HEK293 (cell line): ENCODE measurements around the gene WTAP.
"Not testable (repeated sequence)": the region's sequence is repeated elsewhere in the genome, so short reads cannot be mapped to it uniquely, and the experiment has no call there.

Experiments used
- CTCF ChIA-PET: fragments of 350-600 bp; formaldehyde crosslinking; extraction: SDS; loops from one replicate; lab custom pipeline; 2021; ENCODE audit warnings: antibody characterized with exemption; lab: Yijun Ruan, JAX
- POLR2A ChIA-PET: fragments of 300-600 bp; formaldehyde crosslinking; extraction: SDS; loops from one replicate; lab custom pipeline; 2020; ENCODE audit warnings: antibody characterized with exemption, inconsistent platforms; lab: Yijun Ruan, JAX
- H3K27ac ChIP-seq: fragments of 200-500 bp; sonication (Bioruptor generic); 2 replicates; pipeline ENCODE4 v1.5.1; 2014; ENCODE audit warnings: low read depth, low read length, control low read depth, inconsistent platforms; ENCODE audit errors: extremely low read depth
- H3K36me3 ChIP-seq, 2 experiments: fragments of 200-500 bp in 1 of 2; sonication (Bioruptor generic) in 1 of 2; 1 replicate in 1 of 2; 2 replicates in 1 of 2; pipeline ENCODE4 v1.5.1; 2014 to 2017; ENCODE audit warnings: inconsistent platforms in 2 of 2, low read length in 2 of 2; ENCODE audit not compliant: control insufficient read depth in 2 of 2, insufficient read depth in 1 of 2
- H3K4me1 ChIP-seq: fragments of 200-500 bp; sonication (Bioruptor generic); 2 replicates; pipeline ENCODE4 v1.5.1; 2014; ENCODE audit warnings: mild to moderate bottlenecking, low read length, inconsistent platforms; ENCODE audit not compliant: control insufficient read depth, insufficient read depth
- H3K4me3 ChIP-seq: 2 replicates; pipeline ENCODE4 v1.5.1; 2011; ENCODE audit warnings: low read depth, mild to moderate bottlenecking, control low read depth, low read length, moderate library complexity
- H3K9me3 ChIP-seq: fragments of 200-500 bp; sonication (Bioruptor generic); 2 replicates; pipeline ENCODE4 v1.5.1; 2014; ENCODE audit warnings: low read depth, low read length, inconsistent platforms; ENCODE audit not compliant: control insufficient read depth, insufficient read depth
- KLF10 ChIP-seq: fragments of 450-650 bp; IDR thresholded peaks from 2 replicates; pipeline ENCODE4 v1.5.1; 2018; ENCODE audit warnings: missing biosample characterization, mild to moderate bottlenecking, missing genetic modification characterization
- PRDM1 ChIP-seq: fragments of 450-650 bp; formaldehyde crosslinking; IDR thresholded peaks from 2 replicates; pipeline ENCODE4; 2016; ENCODE audit warnings: missing biosample characterization, missing genetic modification characterization
- PRDM6 ChIP-seq: fragments of 450-650 bp; formaldehyde crosslinking; IDR thresholded peaks from 2 replicates; pipeline ENCODE4 v1.5.1; 2017; ENCODE audit warnings: missing biosample characterization, missing genetic modification characterization
- ZFP37 ChIP-seq: fragments of 450-650 bp; formaldehyde crosslinking; IDR thresholded peaks from 2 replicates; pipeline ENCODE4 v1.5.1; 2016; ENCODE audit warnings: missing biosample characterization, missing genetic modification characterization
- ZNF121 ChIP-seq: fragments of 450-650 bp; formaldehyde crosslinking; IDR thresholded peaks from 2 replicates; pipeline ENCODE4 v1.5.1; 2016; ENCODE audit warnings: missing biosample characterization, missing genetic modification characterization
- ZNF184 ChIP-seq: fragments of 450-650 bp; IDR thresholded peaks from 2 replicates; pipeline ENCODE4 v1.5.1; 2018; ENCODE audit warnings: missing biosample characterization, mild to moderate bottlenecking, missing genetic modification characterization
- ZNF19 ChIP-seq: fragments of 450-650 bp; formaldehyde crosslinking; IDR thresholded peaks from 2 replicates; pipeline ENCODE4; 2016; ENCODE audit warnings: missing biosample characterization, missing genetic modification characterization, low read depth
- ZNF214 ChIP-seq: fragments of 450-650 bp; formaldehyde crosslinking; IDR thresholded peaks from 2 replicates; pipeline ENCODE4 v1.5.1; 2017; ENCODE audit warnings: missing biosample characterization, mild to moderate bottlenecking, missing genetic modification characterization, borderline replicate concordance
- ZNF223 ChIP-seq: fragments of 450-650 bp; formaldehyde crosslinking; IDR thresholded peaks from 2 replicates; pipeline ENCODE4 v1.5.1; 2016; ENCODE audit warnings: missing biosample characterization, missing genetic modification characterization
- ZNF23 ChIP-seq: fragments of 450-650 bp; formaldehyde crosslinking; IDR thresholded peaks from 2 replicates; pipeline ENCODE4 v1.5.1; 2016; ENCODE audit warnings: missing biosample characterization, missing genetic modification characterization, borderline replicate concordance
- ZNF366 ChIP-seq: fragments of 450-650 bp; formaldehyde crosslinking; conservative IDR thresholded peaks from 2 replicates; pipeline ENCODE4 v1.5.1; 2016; ENCODE audit warnings: missing biosample characterization, missing genetic modification characterization
- ZNF37A ChIP-seq: fragments of 450-650 bp; IDR thresholded peaks from 2 replicates; pipeline ENCODE4 v1.5.1; 2018; ENCODE audit warnings: missing biosample characterization, missing genetic modification characterization
- ZNF394 ChIP-seq: fragments of 450-650 bp; formaldehyde crosslinking; IDR thresholded peaks from 2 replicates; pipeline ENCODE4 v1.5.1; 2016; ENCODE audit warnings: missing biosample characterization, missing genetic modification characterization, mild to moderate bottlenecking, moderate library complexity, borderline replicate concordance
- ZNF404 ChIP-seq: fragments of 450-650 bp; formaldehyde crosslinking; IDR thresholded peaks from 2 replicates; pipeline ENCODE4 v1.5.1; 2017; ENCODE audit warnings: missing biosample characterization, missing genetic modification characterization
- ZNF521 ChIP-seq: fragments of 450-650 bp; formaldehyde crosslinking; IDR thresholded peaks from 2 replicates; pipeline ENCODE4 v1.5.1; 2017; ENCODE audit warnings: missing biosample characterization, mild to moderate bottlenecking, missing genetic modification characterization
- ZNF529 ChIP-seq: fragments of 450-650 bp; formaldehyde crosslinking; IDR thresholded peaks from 2 replicates; pipeline ENCODE4 v1.5.1; 2017; ENCODE audit warnings: missing genetic modification characterization, missing biosample characterization; ENCODE audit not compliant: insufficient replicate concordance
- ZNF548 ChIP-seq: fragments of 450-650 bp; formaldehyde crosslinking; IDR thresholded peaks from 2 replicates; pipeline ENCODE4 v1.5.1; 2016; ENCODE audit warnings: missing biosample characterization, missing genetic modification characterization
- ZNF555 ChIP-seq: fragments of 450-650 bp; formaldehyde crosslinking; conservative IDR thresholded peaks from 2 replicates; pipeline ENCODE4 v1.5.1; 2017; ENCODE audit warnings: missing biosample characterization, mild to moderate bottlenecking, missing genetic modification characterization, inconsistent platforms
- ZNF560 ChIP-seq: fragments of 450-650 bp; formaldehyde crosslinking; IDR thresholded peaks from 2 replicates; pipeline ENCODE4 v1.5.1; 2017; ENCODE audit warnings: missing biosample characterization, missing genetic modification characterization, borderline replicate concordance
- ZNF585B ChIP-seq: fragments of 450-650 bp; formaldehyde crosslinking; IDR thresholded peaks from 2 replicates; pipeline ENCODE4 v1.5.1; 2016; ENCODE audit warnings: missing biosample characterization, missing genetic modification characterization
- ZNF664 ChIP-seq: fragments of 450-650 bp; formaldehyde crosslinking; IDR thresholded peaks from 2 replicates; pipeline ENCODE4 v1.5.1; 2016; ENCODE audit warnings: missing biosample characterization, missing genetic modification characterization
- ZSCAN23 ChIP-seq: fragments of 450-650 bp; formaldehyde crosslinking; IDR thresholded peaks from 2 replicates; pipeline ENCODE4 v1.5.1; 2016; ENCODE audit warnings: missing biosample characterization, missing genetic modification characterization
- TF ChIP-seq, protein P1 (sequence below): fragments of 450-650 bp; formaldehyde crosslinking; conservative IDR thresholded peaks from 2 replicates; pipeline ENCODE4 v1.5.1; 2016; ENCODE audit warnings: low read depth, missing biosample characterization, missing genetic modification characterization

WTAP gene

GRCh38 chr6:159724778-159725177 is 2.5 kb upstream of the WTAP start:
- TF ChIP-seq ZNF366 (peak; percentile 71), ZNF555 (tag by site-specific recombination) (no peak), ZNF23 (tag by site-specific recombination) (no peak), PRDM1 (tag by site-specific recombination) (0 out of 2 replicates have a peak, but pooled peaks have one; percentile 23)
- ChIA-PET POLR2A (interaction anchor here (5.2 to 6.8 kb wide), 2 partner anchors 36 to 64 kb away, joined by 68 to 115 read pairs; partner anchors contain the start of genes ACAT2, MRPL18 and TCP1), CTCF (interaction anchor here (0.9 kb wide), 1 partner anchor 33 kb away, joined by 3 read pairs; no protein-coding TSS in a partner anchor)
- no peaks in the 10 kb centered on the region for H3K9me3 ChIP-seq
- no peak overlapping the region for H3K4me3 ChIP-seq
- no peak overlapping the region for H3K27ac ChIP-seq
- peaks cover 4% of the 10 kb centered on the region; the same call in 1 of the 2 replicates for H3K4me1 ChIP-seq
- H3K36me3 ChIP-seq, result peaks cover 9 to 22% of the 10 kb centered on the region in 2 experiments; a peak in 2 of 3 replicates

DNA sequence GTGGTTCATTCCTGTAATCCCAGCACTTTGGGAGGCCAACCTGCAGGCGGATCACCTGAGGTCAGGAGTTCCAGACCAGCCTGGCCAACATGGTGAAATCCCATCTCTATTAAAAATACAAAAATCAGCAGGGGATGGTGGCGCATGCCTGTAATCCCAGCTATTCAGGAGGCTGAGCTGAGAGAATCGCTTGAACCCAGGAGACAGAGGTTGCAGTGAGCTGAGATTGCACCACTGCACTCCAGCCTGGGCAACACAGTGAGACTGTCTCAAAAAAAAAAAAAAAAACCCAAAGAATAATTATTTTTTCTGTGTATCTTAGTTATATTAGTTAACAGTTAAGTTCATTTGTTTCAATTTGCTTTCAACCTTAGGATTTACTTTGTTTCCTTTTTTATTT is 2.1 kb upstream of the WTAP start:
- ChIA-PET CTCF (interaction anchor here (1.7 kb wide), 1 partner anchor 8 kb away, joined by 4 read pairs; no protein-coding TSS in a partner anchor), POLR2A (interaction anchor here (5.2 to 6.8 kb wide), 2 partner anchors 35 to 63 kb away, joined by 68 to 115 read pairs; partner anchors contain the start of genes ACAT2, MRPL18 and TCP1)
- not testable (repeated sequence) for H3K4me3 ChIP-seq, H3K27ac ChIP-seq, H3K4me1 ChIP-seq, H3K9me3 ChIP-seq
- peaks cover 9 to 26% of the 10 kb centered on the region in 2 experiments; a peak in 2 of 3 replicates for H3K36me3 ChIP-seq

- CTCF ChIA-PET, result interaction anchor here (0.6 to 1.8 kb wide), 6 partner anchors 9 to 1199 kb away, joined by 3 to 8 read pairs (median 4); no protein-coding TSS in a partner anchor
- Histone ChIP-seq H3K36me3 (peaks cover 9 to 35% of the 10 kb centered on the region in 2 experiments; a peak in 2 of 3 replicates), H3K4me1 (peaks cover 7% of the 10 kb centered on the region; the same call in 1 of the 2 replicates), H3K9me3 (no peaks in the 10 kb centered on the region), H3K4me3 (peak overlapping the region; percentile 91), H3K27ac (peak overlapping the region; percentile 99)
- POLR2A ChIA-PET, result interaction anchor here (0.6 to 6.8 kb wide), 22 partner anchors 9 to 1234 kb away, joined by 3 to 115 read pairs (median 5); partner anchors contain the start of genes ACAT2, MRPL18, RSPH3 and SOD2
- TF ChIP-seq ZNF214 (tag by site-specific recombination) (no peak), PRDM6 (no peak), ZNF19 (tag by site-specific recombination) (0 out of 2 replicates have a peak, but pooled peaks have one; percentile 46), ZFP37 (tag by site-specific recombination) (0 out of 2 replicates have a peak, but pooled peaks have one; percentile 96), ZNF664 (tag by site-specific recombination) (0 out of 2 replicates have a peak, but pooled peaks have one; percentile 38), ZNF404 (no peak), ZSCAN23 (tag by site-specific recombination) (no peak), KLF10 (tag by site-specific recombination) (0 out of 2 replicates have a peak, but pooled peaks have one; percentile 67), ZNF37A (tag by site-specific recombination) (no peak), ZNF548 (0 out of 2 replicates have a peak, but pooled peaks have one; percentile 33), ZNF529 (no peak), ZNF223 (tag by site-specific recombination) (no peak), ZNF184 (tag by site-specific recombination) (peak; percentile 27; the same call in 1 of the 2 replicates), ZNF560 (tag by site-specific recombination) (no peak), ZNF394 (tag by site-specific recombination) (no peak), ZNF521 (tag by site-specific recombination) (no peak), ZNF585B (tag by site-specific recombination) (no peak), ZNF121 (tag by site-specific recombination) (no peak)
- TF ChIP-seq, protein P1, sequence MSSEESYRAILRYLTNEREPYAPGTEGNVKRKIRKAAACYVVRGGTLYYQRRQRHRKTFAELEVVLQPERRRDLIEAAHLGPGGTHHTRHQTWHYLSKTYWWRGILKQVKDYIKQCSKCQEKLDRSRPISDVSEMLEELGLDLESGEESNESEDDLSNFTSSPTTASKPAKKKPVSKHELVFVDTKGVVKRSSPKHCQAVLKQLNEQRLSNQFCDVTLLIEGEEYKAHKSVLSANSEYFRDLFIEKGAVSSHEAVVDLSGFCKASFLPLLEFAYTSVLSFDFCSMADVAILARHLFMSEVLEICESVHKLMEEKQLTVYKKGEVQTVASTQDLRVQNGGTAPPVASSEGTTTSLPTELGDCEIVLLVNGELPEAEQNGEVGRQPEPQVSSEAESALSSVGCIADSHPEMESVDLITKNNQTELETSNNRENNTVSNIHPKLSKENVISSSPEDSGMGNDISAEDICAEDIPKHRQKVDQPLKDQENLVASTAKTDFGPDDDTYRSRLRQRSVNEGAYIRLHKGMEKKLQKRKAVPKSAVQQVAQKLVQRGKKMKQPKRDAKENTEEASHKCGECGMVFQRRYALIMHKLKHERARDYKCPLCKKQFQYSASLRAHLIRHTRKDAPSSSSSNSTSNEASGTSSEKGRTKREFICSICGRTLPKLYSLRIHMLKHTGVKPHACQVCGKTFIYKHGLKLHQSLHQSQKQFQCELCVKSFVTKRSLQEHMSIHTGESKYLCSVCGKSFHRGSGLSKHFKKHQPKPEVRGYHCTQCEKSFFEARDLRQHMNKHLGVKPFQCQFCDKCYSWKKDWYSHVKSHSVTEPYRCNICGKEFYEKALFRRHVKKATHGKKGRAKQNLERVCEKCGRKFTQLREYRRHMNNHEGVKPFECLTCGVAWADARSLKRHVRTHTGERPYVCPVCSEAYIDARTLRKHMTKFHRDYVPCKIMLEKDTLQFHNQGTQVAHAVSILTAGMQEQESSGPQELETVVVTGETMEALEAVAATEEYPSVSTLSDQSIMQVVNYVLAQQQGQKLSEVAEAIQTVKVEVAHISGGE (tag by site-specific recombination), result peak; percentile 56
These were observed 920 bp upstream of the WTAP start for GRCh38 chr6:159726255-159726917.
